Thoracic aorta (tissue), 2 donors: Measurements from ENCODE around the gene NINJ2. TPM values are rescaled to one million over a fixed set of nuclear protein-coding genes. Genes with fewer than 3 reads are reported as not detected.

Source experiments
- ATAC-seq: fragments of 150-250 bp; one replicate; pipeline ENCODE4 v1.8.0; 2017; ENCODE audit warnings: low read depth; ENCODE audit not compliant: insufficient number of reproducible peaks, low FRiP score
- DNase-seq: peaks from one replicate; pipeline ENCODE4 v3.0.0-alpha.2; 2020; ENCODE audit warnings: low spot score
- H3K27ac ChIP-seq, 2 donors: fragments of 200-600 bp; sonication (generic); 1 replicate in 1 of 2; 2 replicates in 1 of 2; pipeline ENCODE4 v1.5.1; 2016; ENCODE audit warnings: mild to moderate bottlenecking in 2 of 2, moderate library complexity in 2 of 2
- H3K27me3 ChIP-seq: fragments of 200-600 bp; sonication (generic); replicated peaks from 2 replicates; pipeline ENCODE4 v1.6.0; 2016; ENCODE audit warnings: mild to moderate bottlenecking; ENCODE audit not compliant: insufficient read depth
- H3K36me3 ChIP-seq: fragments of 200-600 bp; sonication (generic); one replicate; pipeline ENCODE4 v1.5.1; 2016
- H3K4me1 ChIP-seq, 2 donors: fragments of 200-600 bp; sonication (generic); 1 replicate in 1 of 2; 2 replicates in 1 of 2; pipeline versions ENCODE4 v1.5.1 to v1.6.0; 2016; ENCODE audit warnings: low read depth in 2 of 2, mild to moderate bottlenecking in 1 of 2; ENCODE audit not compliant: control insufficient read depth in 1 of 2
- H3K4me3 ChIP-seq: fragments of 200-600 bp; sonication (generic); 2 replicates; pipeline ENCODE4 v1.5.1; 2016; ENCODE audit warnings: mild to moderate bottlenecking
- H3K9me3 ChIP-seq: fragments of 200-600 bp; sonication (generic); 2 replicates; pipeline ENCODE4 v1.5.1; 2016
- CTCF ChIP-seq: fragments of 200-600 bp; sonication (generic); IDR thresholded peaks from one replicate; pipeline ENCODE4 v1.5.1; 2019; ENCODE audit warnings: antibody characterized with exemption
- total RNA-seq, 2 donors: library from RNA; depleted of rRNA; stranded (reverse); fragments of >200 nt; gene quantifications; one replicate each; pipeline versions ENCODE4 v1.1.0 to v1.2.3, GENCODE V29; 2016

Gene NINJ2
- total RNA-seq, 2 donors from 2014 or later = 2.4 to 5.3 TPM

GRCh38 chr12:627285-627684 lies 36.0 kb downstream of the NINJ2 start:
- Histone ChIP-seq H3K36me3 (no peaks in the 10 kb centered on the region), H3K4me1 (peaks cover 13 to 22% of the 10 kb centered on the region in 2 donors), H3K27ac (no peak overlapping the region), H3K27me3 (no peaks in the 10 kb centered on the region), H3K9me3 (no peaks in the 10 kb centered on the region), H3K4me3 (no peak overlapping the region)
- ATAC-seq (no peak), DNase-seq (no peak)
- no peak for TF ChIP-seq CTCF

- H3K27ac ChIP-seq = no peak overlapping the region
- H3K4me1 ChIP-seq = peaks cover under 1 to 9% of the 10 kb centered on the region in 2 donors
- no peaks in the 10 kb centered on the region for H3K36me3 ChIP-seq
- H3K9me3 ChIP-seq = no peaks in the 10 kb centered on the region
- H3K27me3 ChIP-seq = no peaks in the 10 kb centered on the region
- H3K4me3 ChIP-seq = no peak overlapping the region
- ATAC-seq = no peak
- no peak for DNase-seq
- TF ChIP-seq CTCF = no peak
These were observed 37.2 kb downstream of the NINJ2 start for GRCh38 chr12:625998-626397.

GRCh38 chr12:623865-624372 lies 39.3 kb downstream of the NINJ2 start:
- H3K27ac ChIP-seq = no peak overlapping the region
- H3K9me3 ChIP-seq = no peaks in the 10 kb centered on the region
- H3K36me3 ChIP-seq = no peaks in the 10 kb centered on the region
- ATAC-seq (no peak), DNase-seq (no peak)
- H3K4me1 ChIP-seq = peaks cover 0 to 4% of the 10 kb centered on the region in 2 donors
- no peak overlapping the region for H3K4me3 ChIP-seq
- H3K27me3 ChIP-seq = no peaks in the 10 kb centered on the region
- no peak for TF ChIP-seq CTCF

GRCh38 chr12:623172-623864 lies 39.9 kb downstream of the NINJ2 start:
- no peak overlapping the region for H3K4me3 ChIP-seq
- no peak for ATAC-seq
- H3K27me3 ChIP-seq = no peaks in the 10 kb centered on the region
- H3K9me3 ChIP-seq = no peaks in the 10 kb centered on the region
- peaks cover 0 to 4% of the 10 kb centered on the region in 2 donors for H3K4me1 ChIP-seq
- no peak for DNase-seq
- no peaks in the 10 kb centered on the region for H3K36me3 ChIP-seq
- H3K27ac ChIP-seq = no peak overlapping the region
- TF ChIP-seq CTCF = no peak

- TF ChIP-seq CTCF = no peak
- no peak overlapping the region for H3K27ac ChIP-seq
- ATAC-seq = no peak
These were observed 40.8 kb downstream of the NINJ2 start for GRCh38 chr12:622416-622815.

More at GRCh38 chr12:622416-622815, 40.8 kb downstream of the NINJ2 start:
- Histone ChIP-seq H3K4me1 (peaks cover 0 to 4% of the 10 kb centered on the region in 2 donors), H3K27me3 (no peaks in the 10 kb centered on the region), H3K9me3 (no peaks in the 10 kb centered on the region), H3K36me3 (no peaks in the 10 kb centered on the region), H3K4me3 (no peak overlapping the region)
- DNase-seq = no peak
